SKM-1 treated with dmso at 0.1 percent for 144 hours (cell line): ENCODE data around the gene GPR161.

Source experiments
- DNase-seq: peaks from one replicate; lab custom pipeline; 2025; ENCODE audit not compliant: unreplicated experiment; lab: John Stamatoyannopoulos, UW

Gene GPR161

GRCh38 chr1:168150283-168150682, 13.6 kb upstream of the GPR161 start:
- DNase-seq = no peak

- no peak for DNase-seq
These were observed 12.2 kb upstream of the GPR161 start for GRCh38 chr1:168148916-168149315.

- no peak for DNase-seq
These were observed 9.9 kb upstream of the GPR161 start for GRCh38 chr1:168146626-168147025.

- DNase-seq = peak; percentile 80
These were observed 9.4 kb upstream of the GPR161 start for GRCh38 chr1:168146160-168146539.

- peak; percentile 96 for DNase-seq
These were observed 8.7 kb upstream of the GPR161 start for GRCh38 chr1:168145184-168146159.

GRCh38 chr1:168141871-168142385, 5.2 kb upstream of the GPR161 start:
- no peak for DNase-seq

- no peak for DNase-seq
These were observed 2.3 kb upstream of the GPR161 start for GRCh38 chr1:168139070-168139469.

- no peak for DNase-seq
These were observed 1.4 kb upstream of the GPR161 start for GRCh38 chr1:168138134-168138533.

- DNase-seq = no peak
These were observed 738 bp upstream of the GPR161 start for GRCh38 chr1:168137515-168137821.

- no peak for DNase-seq
These were observed 615 bp downstream of the GPR161 start for GRCh38 chr1:168135921-168136708.

GRCh38 chr1:168135116-168135920, 1.4 kb downstream of the GPR161 start:
- DNase-seq = no peak

GRCh38 chr1:168134642-168135041, 2.1 kb downstream of the GPR161 start:
- DNase-seq = no peak

- no peak for DNase-seq
These were observed 2.6 kb downstream of the GPR161 start for GRCh38 chr1:168134132-168134531.

- DNase-seq = no peak
These were observed 6.8 kb downstream of the GPR161 start for GRCh38 chr1:168129933-168130332.

- DNase-seq = no peak
These were observed 9.2 kb downstream of the GPR161 start for GRCh38 chr1:168127503-168127902.

- no peak for DNase-seq
These were observed 11.7 kb downstream of the GPR161 start for GRCh38 chr1:168125051-168125450.

- no peak for DNase-seq
These were observed 15.2 kb downstream of the GPR161 start for GRCh38 chr1:168121401-168122011.

GRCh38 chr1:168119750-168120149, 17.0 kb downstream of the GPR161 start:
- no peak for DNase-seq

GRCh38 chr1:168116327-168116799, 20.4 kb downstream of the GPR161 start:
- DNase-seq = no peak

- DNase-seq = no peak
These were observed 21.9 kb downstream of the GPR161 start for GRCh38 chr1:168114845-168115244.
